Anterior cingulate cortex (tissue), 58 donors: ENCODE results near the gene XRCC5.

Experiments
- DNase-seq, 58 donors: peaks; one replicate each; lab custom pipeline; 2025; lab: John Stamatoyannopoulos, UW

XRCC5 gene

GRCh38 chr2:216147172-216148131, 38.3 kb downstream of the XRCC5 start:
- no peak for DNase-seq

- DNase-seq, result no peak
These were observed 39.8 kb downstream of the XRCC5 start for GRCh38 chr2:216148983-216149382.

DNA sequence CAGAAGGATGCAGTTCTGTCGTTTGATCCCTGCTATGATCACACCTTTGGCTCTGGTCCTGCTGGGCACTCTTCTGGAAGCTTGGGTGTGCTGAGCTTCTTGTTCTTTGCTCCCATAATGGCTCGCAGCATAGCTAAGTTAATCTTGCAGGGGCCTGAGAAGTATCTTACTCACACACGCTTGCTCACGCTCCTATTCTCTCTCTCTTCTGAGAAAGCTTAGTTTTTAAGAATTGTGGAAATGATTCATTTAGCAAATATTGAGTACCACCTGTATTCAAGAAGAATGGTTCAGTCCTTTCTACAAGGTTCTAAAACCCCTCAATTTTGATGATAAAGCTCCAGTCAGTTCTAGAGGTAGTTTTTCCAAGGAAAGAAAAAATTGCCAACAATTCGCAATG, 40.6 kb downstream of the XRCC5 start:
- DNase-seq, result no peak

- no peak for DNase-seq
These were observed 42.3 kb downstream of the XRCC5 start for GRCh38 chr2:216151313-216152025.

DNA sequence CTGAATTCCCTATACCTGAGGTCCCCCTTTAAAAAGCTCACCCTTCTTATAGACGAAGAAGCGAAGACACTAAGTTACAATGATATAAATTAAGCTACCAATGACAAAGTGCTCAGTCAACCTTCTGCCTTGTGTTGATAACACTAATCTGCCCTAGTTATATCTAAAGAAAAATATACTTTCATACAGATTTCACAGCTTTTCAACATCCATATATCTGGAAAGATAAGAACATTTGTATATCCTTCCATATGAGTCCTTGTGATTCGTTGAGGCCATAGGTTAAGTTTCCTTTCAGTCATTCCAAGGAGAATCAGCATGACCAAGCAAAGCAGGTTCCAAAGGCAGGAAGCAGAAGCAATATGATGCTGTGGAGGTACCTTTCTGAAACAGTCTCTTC, 46.8 kb downstream of the XRCC5 start:
- DNase-seq, result no peak

DNA sequence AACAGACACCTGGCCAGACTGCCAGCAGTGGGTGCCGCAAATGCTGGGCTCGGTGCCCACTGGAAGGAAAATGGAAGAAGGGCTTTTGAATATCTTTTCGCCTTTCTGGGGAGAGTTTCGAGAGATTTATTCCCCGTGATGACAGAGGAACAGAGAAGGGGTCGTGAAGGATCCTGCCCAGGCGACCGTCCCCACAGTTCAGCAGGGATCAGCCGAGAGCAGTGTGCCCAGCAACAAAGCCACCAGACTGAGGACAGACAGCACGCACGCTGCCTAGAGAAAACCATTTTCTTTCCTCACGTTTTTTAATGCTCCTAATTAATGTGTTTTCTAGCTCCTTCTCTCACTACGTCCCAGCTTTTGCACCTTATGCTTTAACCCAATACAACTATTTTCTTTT, 47.7 kb downstream of the XRCC5 start:
- no peak for DNase-seq

DNA sequence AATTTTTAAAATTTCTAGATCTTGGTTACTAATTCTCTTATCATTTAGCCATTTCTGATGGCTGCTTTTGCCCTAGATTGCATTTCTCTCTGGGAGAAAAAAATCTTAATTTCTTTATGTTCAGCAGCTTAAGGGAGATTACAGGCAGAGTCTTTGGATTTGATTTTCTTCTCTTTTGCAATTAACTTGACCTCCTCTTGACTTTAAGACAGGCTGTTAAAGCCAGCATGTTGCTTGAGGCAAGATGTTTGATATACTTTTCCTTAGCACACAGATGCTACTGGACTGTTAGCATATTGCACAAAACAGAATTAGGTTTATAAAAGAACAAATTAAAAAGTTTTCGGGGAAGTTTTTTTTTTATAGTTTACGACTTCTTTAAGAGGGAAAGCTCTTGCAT, 50.0 kb downstream of the XRCC5 start:
- no peak for DNase-seq

DNA sequence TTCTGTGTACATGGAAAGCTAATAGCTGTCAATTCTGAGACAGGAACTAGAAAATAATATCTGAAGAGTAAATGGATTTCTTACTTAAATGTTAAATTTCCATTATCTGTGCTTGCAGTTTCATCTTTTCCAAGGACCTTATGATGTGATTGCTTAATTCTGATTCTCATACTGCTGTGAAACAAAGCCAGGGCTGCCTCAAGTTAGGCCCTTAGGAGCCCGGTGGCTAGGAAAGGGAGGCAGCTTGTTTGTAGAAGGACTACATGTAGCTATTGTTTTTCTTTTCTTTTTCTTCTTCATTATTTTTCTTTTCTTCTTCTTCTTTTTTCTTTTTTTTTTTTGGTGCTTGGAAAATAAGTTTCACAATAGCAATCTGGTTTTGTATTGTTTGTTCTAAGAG, 50.5 kb downstream of the XRCC5 start:
- DNase-seq, result no peak

DNA sequence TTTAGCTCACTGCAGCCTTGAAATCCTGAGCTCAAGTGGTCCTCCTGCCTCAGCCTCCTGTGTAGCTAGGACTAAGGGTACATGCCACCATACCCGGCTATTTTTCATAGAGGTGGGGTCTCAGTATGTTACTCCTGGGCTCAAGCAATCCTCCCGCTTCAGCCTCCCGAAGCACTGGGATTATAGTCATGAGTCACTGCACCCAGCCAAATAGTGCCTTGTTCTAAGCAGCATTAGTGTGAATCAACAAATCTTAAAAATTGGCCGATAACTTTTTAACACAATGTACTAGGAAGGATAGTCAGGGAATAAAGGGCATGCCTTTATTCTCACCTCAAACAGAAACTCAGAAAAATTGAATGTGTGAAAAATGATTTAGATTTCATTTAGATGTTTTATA, 51.6 kb downstream of the XRCC5 start:
- no peak for DNase-seq

DNA sequence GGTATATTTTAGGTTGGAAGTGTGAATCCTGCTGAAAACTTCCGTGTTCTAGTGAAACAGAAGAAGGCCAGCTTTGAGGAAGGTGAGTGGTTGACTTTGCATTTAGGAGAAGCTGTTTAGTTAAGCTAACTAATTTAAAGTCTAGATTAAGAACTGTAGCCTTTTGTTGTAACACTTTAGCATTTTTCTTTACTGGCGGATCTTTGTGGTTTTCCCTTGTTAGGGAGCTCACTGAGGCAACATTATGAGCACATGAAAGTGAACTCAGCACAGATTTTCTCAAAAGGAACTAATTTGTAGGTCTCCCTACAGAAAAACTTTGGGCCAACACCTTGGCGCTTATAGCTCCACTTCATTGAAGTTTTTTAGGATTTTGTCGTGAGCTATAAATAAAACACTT, 52.8 kb downstream of the XRCC5 start:
- no peak for DNase-seq

DNA sequence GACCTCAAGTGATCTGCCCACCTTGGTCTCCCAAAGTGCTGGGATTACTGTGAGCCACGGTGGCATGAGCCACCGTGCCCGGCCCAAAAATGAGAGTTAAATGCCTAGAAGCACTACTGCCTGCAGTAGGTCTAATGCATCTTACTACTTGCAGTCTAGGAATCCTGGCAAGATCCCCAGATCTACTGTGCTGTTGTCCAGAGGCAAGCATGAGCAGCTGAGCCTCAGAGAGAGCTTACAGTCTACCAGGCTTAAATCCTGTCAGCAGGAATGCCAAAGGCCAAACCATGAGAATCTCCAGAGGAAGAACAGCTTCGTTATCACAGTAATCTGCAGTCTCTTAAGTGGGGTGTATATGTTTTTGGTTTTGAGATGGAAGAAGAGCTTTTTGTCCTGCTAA, 54.4 kb downstream of the XRCC5 start:
- DNase-seq, result peak in 1 of 58 donors; percentile 1

DNA sequence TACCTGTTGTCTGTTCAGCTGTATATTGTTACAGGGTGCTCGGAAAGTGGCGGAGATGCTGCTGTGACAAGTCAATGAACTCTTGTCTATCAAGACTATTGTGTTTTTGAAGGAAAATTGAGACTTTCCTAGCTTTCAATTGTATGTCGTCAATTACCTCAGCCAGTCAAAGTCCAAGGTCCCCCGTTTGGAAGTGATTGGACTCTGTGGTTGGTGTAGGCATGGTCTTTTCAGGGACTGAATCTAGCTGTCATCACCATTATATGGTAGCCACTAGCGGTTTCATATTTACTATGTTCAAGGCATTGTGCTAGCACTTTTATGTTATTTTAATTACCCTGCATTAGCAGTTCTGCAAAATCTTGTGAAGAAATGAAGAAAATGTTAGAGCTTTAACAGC, 54.9 kb downstream of the XRCC5 start:
- DNase-seq, result no peak

DNA sequence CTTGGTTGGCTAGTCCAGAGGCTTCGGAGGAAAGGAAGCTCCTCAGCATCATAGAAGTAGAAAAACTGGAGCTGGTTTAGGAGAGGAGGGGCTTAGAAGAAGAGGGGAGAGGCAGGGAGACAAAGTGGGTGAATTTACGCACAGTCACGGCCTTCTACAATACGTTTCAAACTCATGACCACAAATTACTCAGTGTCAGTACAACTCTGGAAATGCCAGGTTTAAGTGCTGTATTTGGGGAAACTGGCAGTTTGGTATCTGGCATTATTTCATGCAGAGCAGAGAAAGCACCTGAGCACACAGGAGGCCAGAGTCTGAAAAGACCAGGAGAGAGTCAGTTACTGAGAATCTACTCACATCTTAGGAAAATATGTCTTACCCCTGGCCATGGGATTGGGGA, 55.4 kb downstream of the XRCC5 start:
- DNase-seq, result no peak

DNA sequence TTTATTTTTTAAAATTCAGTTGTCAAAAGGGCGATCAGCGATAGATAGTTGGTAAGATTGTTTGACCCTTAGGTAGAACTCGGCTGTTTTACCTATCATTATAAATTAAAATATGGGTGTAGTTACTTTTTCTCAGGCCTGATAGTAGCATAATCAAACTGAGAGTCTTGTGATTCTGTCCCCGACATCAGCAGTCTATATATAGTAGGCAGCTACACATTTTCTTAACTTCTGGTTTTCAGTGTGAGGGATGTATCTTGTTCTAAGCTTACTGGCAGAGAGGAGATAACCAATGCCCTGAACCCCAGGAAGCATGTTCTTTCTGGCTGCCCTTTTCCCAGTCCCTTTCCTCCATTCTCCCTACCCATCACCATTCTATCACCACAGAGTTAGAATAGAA, 56.6 kb downstream of the XRCC5 start:
- DNase-seq, result no peak

DNA sequence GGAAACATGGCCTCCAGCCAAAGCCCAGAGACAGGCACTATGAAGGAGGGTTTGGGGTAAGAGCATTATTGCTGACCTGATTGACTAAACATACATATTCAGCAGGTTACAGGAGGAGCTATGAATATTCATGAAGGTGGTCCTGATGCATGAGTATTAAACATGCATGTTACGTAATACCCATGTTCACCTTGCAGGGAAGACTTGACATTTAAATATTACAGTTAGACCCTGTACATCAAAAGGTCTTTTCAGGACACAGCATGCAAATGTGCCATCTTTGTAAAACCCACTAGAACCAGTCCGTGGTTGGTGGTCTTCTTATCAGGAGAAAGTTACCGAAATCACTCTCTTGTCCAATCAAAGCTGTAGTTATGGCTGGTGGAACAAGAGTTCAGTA, 59.9 kb downstream of the XRCC5 start:
- no peak for DNase-seq

- DNase-seq, result no peak
These were observed 61.1 kb downstream of the XRCC5 start for GRCh38 chr2:216170076-216170763.

GRCh38 chr2:216171011-216171410, 61.9 kb downstream of the XRCC5 start:
- no peak for DNase-seq

DNA sequence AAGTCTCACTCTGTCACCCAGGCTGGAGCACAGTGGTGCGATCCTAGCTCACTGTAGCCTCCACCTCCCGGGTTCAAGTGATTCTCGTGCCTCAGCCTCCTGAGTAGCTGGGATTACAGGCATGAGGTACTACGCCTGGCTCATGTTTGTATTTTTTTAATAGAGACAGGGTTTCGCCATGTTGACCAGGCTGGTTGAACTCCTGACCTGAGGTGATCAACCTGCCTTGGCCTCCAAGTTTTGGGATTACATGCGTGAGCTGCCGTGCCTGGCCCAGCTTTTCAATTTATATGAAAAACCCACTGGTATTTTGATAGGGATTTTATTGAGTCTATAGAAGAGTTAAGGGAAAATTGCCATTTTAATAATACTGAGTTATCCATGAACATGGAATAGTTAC, 63.3 kb downstream of the XRCC5 start:
- DNase-seq, result no peak

GRCh38 chr2:216179015-216179414, 69.9 kb downstream of the XRCC5 start:
- no peak for DNase-seq

- DNase-seq, result no peak
These were observed 72.2 kb downstream of the XRCC5 start for GRCh38 chr2:216181351-216181750.

DNA sequence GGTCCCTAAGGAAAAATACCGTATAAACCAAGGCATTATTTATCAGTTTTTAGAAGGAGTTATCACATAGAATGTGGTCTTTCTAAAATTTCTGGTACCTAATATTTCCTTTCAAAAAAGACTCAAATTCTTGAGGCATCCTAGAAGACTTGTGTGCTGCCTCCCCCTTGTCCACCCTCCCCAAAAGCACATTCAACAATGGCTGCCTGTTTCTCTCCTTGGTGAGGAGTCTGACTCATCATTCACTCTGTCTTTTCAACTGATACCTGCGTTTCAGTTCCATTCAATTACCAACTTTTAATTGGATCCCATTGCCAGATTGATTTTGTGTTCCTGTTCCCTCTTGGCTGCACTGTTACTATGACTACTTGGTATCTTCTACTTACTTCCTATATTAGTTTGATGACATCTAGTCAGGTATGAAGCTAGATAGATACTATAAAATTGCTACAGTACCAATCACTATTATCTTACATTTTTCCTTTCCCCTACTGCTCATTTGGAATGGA, 72.9 kb downstream of the XRCC5 start:
- DNase-seq, result no peak
